ENCODE results near the gene SPTLC2. TPM values are rescaled to one million over a fixed set of nuclear protein-coding genes. Genes with fewer than 3 reads are reported as not detected.

The SPTLC2 gene
- total RNA-seq, 4 donors from 2014 or later: 18.9 to 24.6 (median 22.8) TPM

DNA sequence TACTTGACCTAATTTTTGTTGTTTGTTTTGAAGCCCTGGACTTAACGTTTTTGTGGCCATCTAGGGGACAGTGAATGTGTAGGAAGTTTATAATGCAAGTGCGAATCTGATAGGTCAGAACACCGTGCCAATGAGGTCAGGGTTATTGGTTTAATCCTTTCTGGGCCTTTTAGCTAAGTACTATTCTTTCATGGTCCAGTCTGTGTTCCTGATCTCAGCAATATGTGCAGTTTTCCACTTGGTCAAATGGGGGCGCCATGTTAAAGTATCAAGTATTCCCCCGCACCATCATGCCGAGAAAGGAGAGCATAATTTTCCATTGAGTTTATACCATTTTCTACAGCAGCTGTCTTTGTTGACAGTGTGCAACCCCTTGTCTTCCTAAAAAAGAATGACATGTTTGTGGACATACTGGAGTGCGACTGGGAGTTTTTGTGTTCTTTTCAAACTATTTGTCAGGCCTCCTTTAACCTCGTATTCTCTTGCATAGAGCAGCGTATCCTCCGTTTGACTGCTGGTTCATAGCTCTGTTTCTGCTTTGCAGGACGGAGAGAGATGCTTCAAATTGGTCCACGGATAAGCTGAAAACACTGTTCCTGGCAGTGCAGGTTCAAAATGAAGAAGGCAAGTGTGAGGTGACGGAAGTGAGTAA lies 157.2 kb downstream of the SPTLC2 start:
- DNase-seq (ENCODE audit: low spot score in 2 of 2): no peak
- H3K27ac ChIP-seq: no peak overlapping the region

DNA sequence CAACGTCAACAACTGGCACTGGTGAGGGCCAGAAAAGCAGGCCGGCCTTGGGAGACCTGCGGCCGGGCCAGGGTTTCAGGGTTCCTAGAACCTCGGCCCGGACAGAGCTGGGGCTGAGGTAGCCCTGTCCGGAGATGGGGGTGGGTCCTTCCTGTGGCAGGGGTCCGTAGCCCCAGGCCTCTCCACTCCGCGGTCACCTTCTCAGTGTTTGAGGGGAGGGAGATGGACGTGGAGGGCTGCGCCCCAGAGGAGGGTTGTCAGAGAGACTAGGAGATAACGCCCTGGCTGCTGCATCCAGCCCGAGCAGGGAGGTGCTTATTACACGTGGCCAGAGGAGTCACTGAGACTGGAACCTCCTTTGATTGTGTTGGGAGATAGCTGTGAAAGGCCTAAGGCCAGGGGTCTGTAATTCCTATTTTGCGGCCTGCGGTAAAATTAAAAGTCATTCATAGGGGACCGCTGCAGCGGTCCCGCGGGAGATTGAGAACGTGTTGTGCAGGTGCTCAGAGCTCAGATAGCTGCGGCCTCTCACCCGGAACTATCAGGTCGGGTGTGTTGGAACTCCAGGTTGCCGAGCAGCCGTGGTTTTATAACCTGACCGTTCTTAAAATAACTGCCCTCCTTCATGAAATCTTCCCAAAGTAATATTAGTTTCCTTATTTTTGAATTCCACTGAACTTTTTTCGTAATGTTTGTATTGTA lies 158.0 kb downstream of the SPTLC2 start:
- H3K36me3 ChIP-seq: peaks cover 34% of the 10 kb centered on the region
- H3K4me1 ChIP-seq: peaks cover 31% of the 10 kb centered on the region
- TF ChIP-seq POLR2AphosphoS5 (IDR thresholded peaks at IDR 0.05): no peak
- TF ChIP-seq POLR2A (IDR thresholded peaks at IDR 0.05): no peak
- TF ChIP-seq, protein P1, sequence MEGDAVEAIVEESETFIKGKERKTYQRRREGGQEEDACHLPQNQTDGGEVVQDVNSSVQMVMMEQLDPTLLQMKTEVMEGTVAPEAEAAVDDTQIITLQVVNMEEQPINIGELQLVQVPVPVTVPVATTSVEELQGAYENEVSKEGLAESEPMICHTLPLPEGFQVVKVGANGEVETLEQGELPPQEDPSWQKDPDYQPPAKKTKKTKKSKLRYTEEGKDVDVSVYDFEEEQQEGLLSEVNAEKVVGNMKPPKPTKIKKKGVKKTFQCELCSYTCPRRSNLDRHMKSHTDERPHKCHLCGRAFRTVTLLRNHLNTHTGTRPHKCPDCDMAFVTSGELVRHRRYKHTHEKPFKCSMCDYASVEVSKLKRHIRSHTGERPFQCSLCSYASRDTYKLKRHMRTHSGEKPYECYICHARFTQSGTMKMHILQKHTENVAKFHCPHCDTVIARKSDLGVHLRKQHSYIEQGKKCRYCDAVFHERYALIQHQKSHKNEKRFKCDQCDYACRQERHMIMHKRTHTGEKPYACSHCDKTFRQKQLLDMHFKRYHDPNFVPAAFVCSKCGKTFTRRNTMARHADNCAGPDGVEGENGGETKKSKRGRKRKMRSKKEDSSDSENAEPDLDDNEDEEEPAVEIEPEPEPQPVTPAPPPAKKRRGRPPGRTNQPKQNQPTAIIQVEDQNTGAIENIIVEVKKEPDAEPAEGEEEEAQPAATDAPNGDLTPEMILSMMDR (IDR thresholded peaks at IDR 0.05): no peak
- TF ChIP-seq EP300 (IDR thresholded peaks at IDR 0.05): no peak
- no peaks in the 10 kb centered on the region for H3K9me3 ChIP-seq
- 2% methylated on average over 28 of the region's 29 CpGs for WGBS
- peak overlapping the region; percentile 90 for H3K27ac ChIP-seq
- peak overlapping the region; percentile 99 for H3K4me3 ChIP-seq
- no peak for DNase-seq (ENCODE audit: low spot score in 2 of 2)
- no peaks in the 10 kb centered on the region for H3K27me3 ChIP-seq

More for the DNA sequence above, 157.2 kb downstream of the SPTLC2 start:
- H3K27me3 ChIP-seq: no peaks in the 10 kb centered on the region
- 33% methylated on average over 13 of the region's 13 CpGs for WGBS
- no peaks in the 10 kb centered on the region for H3K9me3 ChIP-seq
- H3K36me3 ChIP-seq: peaks cover 41% of the 10 kb centered on the region
- TF ChIP-seq, protein P1 (IDR thresholded peaks at IDR 0.05): peak; percentile 10 to 53
- no peak for TF ChIP-seq POLR2AphosphoS5 (IDR thresholded peaks at IDR 0.05)
- TF ChIP-seq POLR2A (IDR thresholded peaks at IDR 0.05): no peak
- TF ChIP-seq EP300 (IDR thresholded peaks at IDR 0.05): no peak
- H3K4me1 ChIP-seq: peaks cover 31% of the 10 kb centered on the region
- peak overlapping the region; percentile 99 for H3K4me3 ChIP-seq

DNA sequence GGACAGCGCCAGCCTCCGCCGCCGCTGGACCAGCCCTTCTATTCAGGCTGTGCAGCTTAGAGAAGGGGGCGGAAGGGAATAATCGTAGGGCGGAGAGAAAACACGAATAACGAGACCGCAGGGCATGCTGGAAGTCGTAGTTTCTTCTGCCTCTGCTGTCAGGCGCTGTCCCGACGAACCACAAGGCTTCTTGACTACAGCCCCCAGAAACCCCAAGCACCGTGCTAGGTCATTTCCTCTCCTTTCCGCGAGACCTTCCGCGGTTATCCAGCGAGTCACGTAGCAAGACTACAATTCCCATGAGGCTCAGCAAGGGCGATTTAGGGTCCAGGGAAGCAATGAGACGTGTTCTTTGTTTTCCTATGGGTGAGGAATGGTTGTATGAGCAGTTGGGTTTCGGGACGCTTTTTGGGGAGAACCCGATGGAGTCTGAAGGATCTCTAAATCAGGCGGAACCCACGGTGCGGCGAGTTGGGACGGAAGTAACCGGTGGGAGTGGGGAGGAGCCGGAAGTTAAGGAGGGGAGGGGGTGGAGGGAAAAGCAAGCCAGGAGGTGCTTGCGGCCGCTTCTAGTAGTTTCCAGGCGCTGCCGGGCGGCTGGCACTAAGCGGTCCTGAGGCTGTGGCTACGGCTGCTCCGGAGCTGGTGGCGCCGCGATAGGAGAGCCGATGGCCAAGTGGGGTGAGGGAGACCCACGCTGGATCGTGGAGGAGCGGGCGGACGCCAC lies 158.8 kb downstream of the SPTLC2 start, which contains the start of the genes AHSA1 and VIPAS39:
TSS of gene AHSA1 (plus strand) at position 572 of the 727 bp plus-strand sequence. CDS start at position 669, 97 bp downstream.
TSS of gene VIPAS39 (minus strand) at position 80 of the 727 bp plus-strand sequence. CDS start 3,499 bp downstream, outside the sequence.
- H3K4me1 ChIP-seq: peaks cover 31% of the 10 kb centered on the region
- WGBS: under 1% methylated on average over 49 of the region's 50 CpGs
- peak; percentile 95 to 97 for DNase-seq (ENCODE audit: low spot score in 2 of 2)
- H3K27me3 ChIP-seq: no peaks in the 10 kb centered on the region
- TF ChIP-seq POLR2AphosphoS5 (IDR thresholded peaks at IDR 0.05) (peak in 2 of 3 donors; percentile 19 to 49), POLR2A (IDR thresholded peaks at IDR 0.05) (peak in 1 of 2 donors; percentile 50), EP300 (IDR thresholded peaks at IDR 0.05) (no peak)
- TF ChIP-seq, protein P1 (IDR thresholded peaks at IDR 0.05): no peak
- H3K27ac ChIP-seq: peak within 1 kb of the TSS; percentile 90
- H3K9me3 ChIP-seq: no peaks in the 10 kb centered on the region
- peak within 1 kb of the TSS; percentile 99 for H3K4me3 ChIP-seq
- peaks cover 34% of the 10 kb centered on the region for H3K36me3 ChIP-seq

DNA sequence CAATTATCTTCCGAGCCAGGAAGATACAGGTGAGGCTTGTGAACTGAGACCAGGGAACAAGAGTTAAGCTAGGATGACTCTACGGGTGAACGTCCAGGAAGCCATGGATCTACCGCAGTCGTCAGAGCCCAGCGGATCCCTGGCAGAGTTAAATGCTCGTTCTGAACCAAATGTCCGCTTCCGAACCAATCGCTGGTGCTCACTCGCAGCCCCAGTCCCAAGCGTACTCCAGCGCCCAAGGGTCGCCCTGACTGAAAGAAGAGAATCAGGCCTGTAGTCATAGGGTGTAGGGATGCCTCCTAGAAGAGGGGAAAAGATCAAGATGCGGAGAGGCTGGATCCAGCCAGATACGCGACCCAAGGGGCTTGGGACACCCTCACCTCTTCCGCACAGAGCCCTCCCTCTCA lies 159.3 kb downstream of the SPTLC2 start:
- Histone ChIP-seq H3K27ac (peak overlapping the region; percentile 90), H3K9me3 (no peaks in the 10 kb centered on the region), H3K4me3 (peak overlapping the region; percentile 99), H3K27me3 (no peaks in the 10 kb centered on the region), H3K4me1 (peaks cover 31% of the 10 kb centered on the region), H3K36me3 (peaks cover 31% of the 10 kb centered on the region)
- DNase-seq (ENCODE audit: low spot score in 2 of 2): no peak
- TF ChIP-seq EP300 (IDR thresholded peaks at IDR 0.05) (no peak), POLR2A (IDR thresholded peaks at IDR 0.05) (no peak), POLR2AphosphoS5 (IDR thresholded peaks at IDR 0.05) (no peak)
- TF ChIP-seq, protein P1 (IDR thresholded peaks at IDR 0.05): no peak
- WGBS: 0% methylated on average over 11 of the region's 18 CpGs

Other genes starting within 250 kb of the SPTLC2 start
- 10 to 100 TPM in 1 of 4 donors, 1 to 10 TPM in 3; 5.3 to 11.2 (median 7.9) TPM for gene TMED8, start 239.5 kb downstream of the SPTLC2 start, total RNA-seq
- gene SAMD15, start 239.3 kb downstream of the SPTLC2 start, total RNA-seq: under 1 TPM in 1 of 4 donors, not detected in 3; 0.93 TPM
- gene NOXRED1, start 193.1 kb downstream of the SPTLC2 start, total RNA-seq: under 1 TPM in 3 of 4 donors, not detected in 1; 0.38 to 0.47 (median 0.40) TPM
- gene VIPAS39, start 159.0 kb downstream of the SPTLC2 start, total RNA-seq: 10 to 100 TPM; 11.7 to 21.6 (median 16.9) TPM
- 100 to 1,000 TPM in 1 of 4 donors, 10 to 100 TPM in 3; 62.8 to 124 (median 97.0) TPM for gene AHSA1, start 158.5 kb downstream of the SPTLC2 start, total RNA-seq
- gene ISM2, start 117.8 kb downstream of the SPTLC2 start, total RNA-seq: not detected
- gene ALKBH1, start 91.4 kb upstream of the SPTLC2 start, total RNA-seq: 10 to 100 TPM in 1 of 4 donors, 1 to 10 TPM in 3; 6.4 to 13.4 (median 7.3) TPM
- 100 to 1,000 TPM in 3 of 4 donors, 10 to 100 TPM in 1; 59.1 to 147 (median 127) TPM for gene SLIRP, start 91.5 kb upstream of the SPTLC2 start, total RNA-seq
- gene SNW1, start 144.5 kb upstream of the SPTLC2 start, total RNA-seq: 10 to 100 TPM; 48.8 to 85.1 (median 57.4) TPM
- 10 to 100 TPM in 1 of 4 donors, 1 to 10 TPM in 3; 6.0 to 16.0 (median 9.0) TPM for gene ADCK1, start 183.5 kb upstream of the SPTLC2 start, total RNA-seq

Measured in suprapubic skin (tissue), 4 donors.